HepG2 (cell line): ENCODE measurements around the gene TMEM59. TPM values are rescaled to one million over a fixed set of nuclear protein-coding genes. Genes with fewer than 3 reads are reported as not detected.
A peak's percentile ranks its signal among the peaks of the same experiment; 100 is the strongest.

Source experiments
- ASH2L ChIP-seq: fragments of 300-600, 200-600 bp; sonication (generic); IDR thresholded peaks from 2 replicates; pipeline ENCODE4 v1.7.0; 2017; ENCODE audit warnings: low read depth, mild to moderate bottlenecking, moderate library complexity, mixed read lengths, low read length; ENCODE audit not compliant: insufficient read length
- FOXA1 ChIP-seq, 2 experiments: fragments of 450-650 bp in 1 of 2; sonication (generic) in 1 of 2; formaldehyde crosslinking in 1 of 2; IDR thresholded peaks; 2 replicates each; pipeline versions ENCODE4 v1.4.0 to v1.6.1; 2016 to 2020; ENCODE audit warnings: missing genetic modification reagents in 1 of 2
- KDM5A ChIP-seq: fragments of 200-600 bp; sonication (generic); IDR thresholded peaks from 2 replicates; pipeline ENCODE4 v1.7.0; 2018; ENCODE audit warnings: antibody characterized with exemption, mild to moderate bottlenecking, low read length, borderline replicate concordance
- MIXL1 ChIP-seq: IDR thresholded peaks from 2 replicates; pipeline ENCODE4 v1.6.1; 2016
- MTF2 ChIP-seq: sonication (generic); formaldehyde crosslinking; IDR thresholded peaks from 2 replicates; pipeline ENCODE4 v1.5.0; 2020; ENCODE audit warnings: missing genetic modification reagents, borderline replicate concordance
- NFIB ChIP-seq: sonication (generic); formaldehyde crosslinking; IDR thresholded peaks from 2 replicates; pipeline ENCODE4 v1.9.0; 2021; ENCODE audit warnings: missing genetic modification reagents, mild to moderate bottlenecking, borderline replicate concordance
- PHF8 ChIP-seq: sonication (generic); formaldehyde crosslinking; IDR thresholded peaks from 2 replicates; pipeline ENCODE4 v1.5.0; 2020; ENCODE audit warnings: missing genetic modification reagents
- STAT5B ChIP-seq: sonication (generic); formaldehyde crosslinking; IDR thresholded peaks from 2 replicates; pipeline ENCODE4 v1.4.0; 2020; ENCODE audit warnings: missing genetic modification reagents
- ZNF572 ChIP-seq: sonication (generic); formaldehyde crosslinking; IDR thresholded peaks from 2 replicates; pipeline ENCODE4 v1.5.1; 2020; ENCODE audit warnings: mild to moderate bottlenecking, missing genetic modification reagents
- ZNF780A ChIP-seq: sonication (generic); formaldehyde crosslinking; IDR thresholded peaks from 2 replicates; pipeline ENCODE4 v1.8.0; 2022; ENCODE audit warnings: mild to moderate bottlenecking, missing genetic modification reagents, moderate library complexity
- polyA plus RNA-seq, 8 experiments: library from polyadenylated mRNA; depleted of rRNA in 3 of 8; stranded (reverse) in 7 of 8; unstranded in 1 of 8; fragments of >200 nt; fragmentation: Illumina TruSeq in 4 of 8; extraction: Trizol in 4 of 8; gene quantifications; 2 replicates each; pipeline versions ENCODE4 v1.2.1 to v1.2.3, GENCODE V29; 2011 to 2016; ENCODE audit warnings: low read depth in 4 of 8, missing spikeins in 1 of 8, mixed read lengths in 1 of 8; ENCODE audit not compliant: insufficient read depth in 1 of 8
- total RNA-seq, 5 experiments: library from RNA; depleted of rRNA; stranded (reverse); fragments of >200 nt; fragmentation: Illumina TruSeq; extraction: Trizol; gene quantifications; 2 replicates each; pipeline ENCODE4 v1.2.3, GENCODE V29; 2016; ENCODE audit warnings: low read depth in 1 of 5
- TF ChIP-seq, protein P1 (sequence below): sonication (generic); formaldehyde crosslinking; IDR thresholded peaks from 2 replicates; pipeline ENCODE4 v1.9.0; 2021; ENCODE audit warnings: missing genetic modification reagents, borderline replicate concordance
- TF ChIP-seq, protein P2 (sequence below): sonication (generic); formaldehyde crosslinking; conservative IDR thresholded peaks from 2 replicates; pipeline ENCODE4 v1.4.0; 2020; ENCODE audit warnings: mild to moderate bottlenecking, missing genetic modification reagents, moderate library complexity
- TF ChIP-seq, protein P3 (sequence below), 2 experiments: fragments of 450-650 bp in 1 of 2; sonication (generic) in 1 of 2; formaldehyde crosslinking in 1 of 2; IDR thresholded peaks; 2 replicates each; pipeline versions ENCODE4 v1.6.1 to v1.8.0; 2016 to 2022; ENCODE audit warnings: antibody characterized with exemption in 1 of 2, mild to moderate bottlenecking in 1 of 2, missing genetic modification reagents in 1 of 2

Gene TMEM59
- total and polyA plus RNA-seq, 2 of the 13 experiments (the other 11 are each of a cell fraction or from before 2014, with no cell fraction given): 147 to 363 TPM

DNA sequence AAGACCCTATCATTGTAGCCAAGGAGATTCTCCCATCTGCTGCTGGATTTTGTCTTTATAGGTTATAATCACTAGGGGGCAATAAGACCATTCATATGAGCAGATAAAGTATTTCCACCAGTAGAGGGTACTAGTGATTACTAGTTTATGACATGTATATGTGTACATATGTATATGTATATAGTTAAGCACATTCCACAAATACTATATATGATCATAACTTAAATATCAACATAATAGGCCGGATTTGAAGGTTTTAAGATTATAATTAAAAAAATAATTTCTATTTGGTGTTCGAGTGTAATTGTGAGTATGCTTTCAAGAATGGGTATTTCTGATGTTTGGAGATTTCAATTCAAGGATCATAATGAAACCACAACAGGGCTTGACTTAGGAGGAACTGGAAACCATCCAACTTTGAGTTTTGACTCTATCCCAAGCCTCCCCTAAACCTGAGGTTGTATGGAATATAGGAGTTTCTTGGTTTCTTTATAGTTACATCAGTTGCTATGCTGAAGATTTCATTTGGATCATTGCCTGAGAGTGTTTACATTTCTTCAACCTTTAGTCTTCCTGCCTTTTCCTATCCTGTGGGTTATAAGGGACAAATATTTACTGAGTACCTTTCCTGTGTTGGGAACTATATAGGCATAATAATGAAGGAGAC lies 17.3 kb upstream of the TMEM59 start (continued):
- TF ChIP-seq FOXA1 (IDR thresholded peaks at IDR 0.05) (no peak), FOXA1 (CRISPR knock-in tag; IDR thresholded peaks at IDR 0.05) (peak; percentile 64), PHF8 (CRISPR knock-in tag) (no peak), ZNF780A (CRISPR knock-in tag) (no peak), ZNF572 (CRISPR knock-in tag) (no peak), MTF2 (no peak), STAT5B (no peak), ASH2L (peak; percentile 31), KDM5A (peak; percentile 65; the same call in 1 of the 2 replicates), MIXL1 (CRISPR knock-in tag) (peak; percentile 73), NFIB (CRISPR knock-in tag) (no peak)
- TF ChIP-seq, protein P1, sequence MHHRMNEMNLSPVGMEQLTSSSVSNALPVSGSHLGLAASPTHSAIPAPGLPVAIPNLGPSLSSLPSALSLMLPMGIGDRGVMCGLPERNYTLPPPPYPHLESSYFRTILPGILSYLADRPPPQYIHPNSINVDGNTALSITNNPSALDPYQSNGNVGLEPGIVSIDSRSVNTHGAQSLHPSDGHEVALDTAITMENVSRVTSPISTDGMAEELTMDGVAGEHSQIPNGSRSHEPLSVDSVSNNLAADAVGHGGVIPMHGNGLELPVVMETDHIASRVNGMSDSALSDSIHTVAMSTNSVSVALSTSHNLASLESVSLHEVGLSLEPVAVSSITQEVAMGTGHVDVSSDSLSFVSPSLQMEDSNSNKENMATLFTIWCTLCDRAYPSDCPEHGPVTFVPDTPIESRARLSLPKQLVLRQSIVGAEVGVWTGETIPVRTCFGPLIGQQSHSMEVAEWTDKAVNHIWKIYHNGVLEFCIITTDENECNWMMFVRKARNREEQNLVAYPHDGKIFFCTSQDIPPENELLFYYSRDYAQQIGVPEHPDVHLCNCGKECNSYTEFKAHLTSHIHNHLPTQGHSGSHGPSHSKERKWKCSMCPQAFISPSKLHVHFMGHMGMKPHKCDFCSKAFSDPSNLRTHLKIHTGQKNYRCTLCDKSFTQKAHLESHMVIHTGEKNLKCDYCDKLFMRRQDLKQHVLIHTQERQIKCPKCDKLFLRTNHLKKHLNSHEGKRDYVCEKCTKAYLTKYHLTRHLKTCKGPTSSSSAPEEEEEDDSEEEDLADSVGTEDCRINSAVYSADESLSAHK: no peak
- TF ChIP-seq, protein P2, sequence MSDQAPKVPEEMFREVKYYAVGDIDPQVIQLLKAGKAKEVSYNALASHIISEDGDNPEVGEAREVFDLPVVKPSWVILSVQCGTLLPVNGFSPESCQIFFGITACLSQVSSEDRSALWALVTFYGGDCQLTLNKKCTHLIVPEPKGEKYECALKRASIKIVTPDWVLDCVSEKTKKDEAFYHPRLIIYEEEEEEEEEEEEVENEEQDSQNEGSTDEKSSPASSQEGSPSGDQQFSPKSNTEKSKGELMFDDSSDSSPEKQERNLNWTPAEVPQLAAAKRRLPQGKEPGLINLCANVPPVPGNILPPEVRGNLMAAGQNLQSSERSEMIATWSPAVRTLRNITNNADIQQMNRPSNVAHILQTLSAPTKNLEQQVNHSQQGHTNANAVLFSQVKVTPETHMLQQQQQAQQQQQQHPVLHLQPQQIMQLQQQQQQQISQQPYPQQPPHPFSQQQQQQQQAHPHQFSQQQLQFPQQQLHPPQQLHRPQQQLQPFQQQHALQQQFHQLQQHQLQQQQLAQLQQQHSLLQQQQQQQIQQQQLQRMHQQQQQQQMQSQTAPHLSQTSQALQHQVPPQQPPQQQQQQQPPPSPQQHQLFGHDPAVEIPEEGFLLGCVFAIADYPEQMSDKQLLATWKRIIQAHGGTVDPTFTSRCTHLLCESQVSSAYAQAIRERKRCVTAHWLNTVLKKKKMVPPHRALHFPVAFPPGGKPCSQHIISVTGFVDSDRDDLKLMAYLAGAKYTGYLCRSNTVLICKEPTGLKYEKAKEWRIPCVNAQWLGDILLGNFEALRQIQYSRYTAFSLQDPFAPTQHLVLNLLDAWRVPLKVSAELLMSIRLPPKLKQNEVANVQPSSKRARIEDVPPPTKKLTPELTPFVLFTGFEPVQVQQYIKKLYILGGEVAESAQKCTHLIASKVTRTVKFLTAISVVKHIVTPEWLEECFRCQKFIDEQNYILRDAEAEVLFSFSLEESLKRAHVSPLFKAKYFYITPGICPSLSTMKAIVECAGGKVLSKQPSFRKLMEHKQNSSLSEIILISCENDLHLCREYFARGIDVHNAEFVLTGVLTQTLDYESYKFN (CRISPR knock-in tag): peak; percentile 93
- TF ChIP-seq, protein P3, sequence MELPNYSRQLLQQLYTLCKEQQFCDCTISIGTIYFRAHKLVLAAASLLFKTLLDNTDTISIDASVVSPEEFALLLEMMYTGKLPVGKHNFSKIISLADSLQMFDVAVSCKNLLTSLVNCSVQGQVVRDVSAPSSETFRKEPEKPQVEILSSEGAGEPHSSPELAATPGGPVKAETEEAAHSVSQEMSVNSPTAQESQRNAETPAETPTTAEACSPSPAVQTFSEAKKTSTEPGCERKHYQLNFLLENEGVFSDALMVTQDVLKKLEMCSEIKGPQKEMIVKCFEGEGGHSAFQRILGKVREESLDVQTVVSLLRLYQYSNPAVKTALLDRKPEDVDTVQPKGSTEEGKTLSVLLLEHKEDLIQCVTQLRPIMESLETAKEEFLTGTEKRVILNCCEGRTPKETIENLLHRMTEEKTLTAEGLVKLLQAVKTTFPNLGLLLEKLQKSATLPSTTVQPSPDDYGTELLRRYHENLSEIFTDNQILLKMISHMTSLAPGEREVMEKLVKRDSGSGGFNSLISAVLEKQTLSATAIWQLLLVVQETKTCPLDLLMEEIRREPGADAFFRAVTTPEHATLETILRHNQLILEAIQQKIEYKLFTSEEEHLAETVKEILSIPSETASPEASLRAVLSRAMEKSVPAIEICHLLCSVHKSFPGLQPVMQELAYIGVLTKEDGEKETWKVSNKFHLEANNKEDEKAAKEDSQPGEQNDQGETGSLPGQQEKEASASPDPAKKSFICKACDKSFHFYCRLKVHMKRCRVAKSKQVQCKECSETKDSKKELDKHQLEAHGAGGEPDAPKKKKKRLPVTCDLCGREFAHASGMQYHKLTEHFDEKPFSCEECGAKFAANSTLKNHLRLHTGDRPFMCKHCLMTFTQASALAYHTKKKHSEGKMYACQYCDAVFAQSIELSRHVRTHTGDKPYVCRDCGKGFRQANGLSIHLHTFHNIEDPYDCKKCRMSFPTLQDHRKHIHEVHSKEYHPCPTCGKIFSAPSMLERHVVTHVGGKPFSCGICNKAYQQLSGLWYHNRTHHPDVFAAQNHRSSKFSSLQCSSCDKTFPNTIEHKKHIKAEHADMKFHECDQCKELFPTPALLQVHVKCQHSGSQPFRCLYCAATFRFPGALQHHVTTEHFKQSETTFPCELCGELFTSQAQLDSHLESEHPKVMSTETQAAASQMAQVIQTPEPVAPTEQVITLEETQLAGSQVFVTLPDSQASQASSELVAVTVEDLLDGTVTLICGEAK (IDR thresholded peaks at IDR 0.05): no peak
- TF ChIP-seq, protein P3 (CRISPR knock-in tag; IDR thresholded peaks at IDR 0.05): no peak
